ENCODE measurements around the gene PSMA5.
"Not testable (repeated sequence)": the region's sequence is repeated elsewhere in the genome, so short reads cannot be mapped to it uniquely, and the experiment has no call there.

PSMA5 gene

GRCh38 chr1:109379907-109380306 lies 46.3 kb downstream of the PSMA5 start:
- Histone ChIP-seq H3K4me3 (ENCODE audit: control insufficient read depth in 1 of 7, extremely low read depth in 1 of 7, insufficient read depth in 4 of 7, low read depth in 2 of 7, low read length in 6 of 7) (no peak overlapping the region), H3K27me3 (replicated peaks in 2 of 5; ENCODE audit: control insufficient read depth in 4 of 5, insufficient read depth in 5 of 5, low read length in 4 of 5) (no peaks in the 10 kb centered on the region), H3K36me3 (ENCODE audit: control insufficient read depth in 4 of 4, insufficient read depth in 4 of 4, low read length in 3 of 4) (no peaks in the 10 kb centered on the region), H3K27ac (ENCODE audit: insufficient read depth in 1 of 2, low read depth in 1 of 2, low read length in 2 of 2, poor library complexity in 1 of 2, severe bottlenecking in 2 of 2) (no peak overlapping the region), H3K9me3 (ENCODE audit: control extremely low read depth in 1 of 5, control insufficient read depth in 4 of 5, insufficient read depth in 2 of 5, low read depth in 1 of 5, low read length in 4 of 5) (peaks cover 0 to 4% (median 0%) of the 10 kb centered on the region in 5 experiments), H3K4me1 (ENCODE audit: control extremely low read depth in 1 of 4, control insufficient read depth in 4 of 4, insufficient read depth in 4 of 4, low read length in 3 of 4) (no peaks in the 10 kb centered on the region)
- DNase-seq = no peak
- CTCF ChIA-PET = interaction anchor here (0.9 to 1.6 kb wide), 2 partner anchors 48 to 115 kb away, joined by 3 to 5 read pairs; no protein-coding TSS in a partner anchor
- POLR2A ChIA-PET = no interaction called here
- WGBS (ENCODE audit: insufficient coverage) = 86% methylated on average over 2 of the region's 3 CpGs

- Histone ChIP-seq H3K4me1 (ENCODE audit: control extremely low read depth in 1 of 4, control insufficient read depth in 4 of 4, insufficient read depth in 4 of 4, low read length in 3 of 4) (no peaks in the 10 kb centered on the region), H3K27ac (ENCODE audit: insufficient read depth in 1 of 2, low read depth in 1 of 2, low read length in 2 of 2, poor library complexity in 1 of 2, severe bottlenecking in 2 of 2) (no peak overlapping the region), H3K36me3 (ENCODE audit: control insufficient read depth in 4 of 4, insufficient read depth in 4 of 4, low read length in 3 of 4) (no peaks in the 10 kb centered on the region), H3K27me3 (replicated peaks in 2 of 5; ENCODE audit: control insufficient read depth in 4 of 5, insufficient read depth in 5 of 5, low read length in 4 of 5) (no peaks in the 10 kb centered on the region), H3K9me3 (ENCODE audit: control extremely low read depth in 1 of 5, control insufficient read depth in 4 of 5, insufficient read depth in 2 of 5, low read depth in 1 of 5, low read length in 4 of 5) (peaks cover 0 to under 1% (median 0%) of the 10 kb centered on the region in 5 experiments), H3K4me3 (ENCODE audit: control insufficient read depth in 1 of 7, extremely low read depth in 1 of 7, insufficient read depth in 4 of 7, low read depth in 2 of 7, low read length in 6 of 7) (no peak overlapping the region)
- no peak for DNase-seq
- CTCF ChIA-PET = interaction anchor here (0.7 to 1.6 kb wide), 3 partner anchors 47 to 115 kb away, joined by 3 to 5 read pairs (median 3); no protein-coding TSS in a partner anchor
- 100% methylated on average over 2 of the region's 3 CpGs for WGBS (ENCODE audit: insufficient coverage)
- POLR2A ChIA-PET = no interaction called here
Observed at GRCh38 chr1:109379422-109379821, 46.8 kb downstream of the PSMA5 start.

GRCh38 chr1:109377698-109378097 lies 48.5 kb downstream of the PSMA5 start:
- ChIA-PET CTCF (no interaction called here), POLR2A (no interaction called here)
- H3K9me3 ChIP-seq (ENCODE audit: control extremely low read depth in 1 of 5, control insufficient read depth in 4 of 5, insufficient read depth in 2 of 5, low read depth in 1 of 5, low read length in 4 of 5) = no peaks in the 10 kb centered on the region
- H3K36me3 ChIP-seq (ENCODE audit: control insufficient read depth in 4 of 4, insufficient read depth in 4 of 4, low read length in 3 of 4) = no peaks in the 10 kb centered on the region
- H3K27me3 ChIP-seq (replicated peaks in 2 of 5; ENCODE audit: control insufficient read depth in 4 of 5, insufficient read depth in 5 of 5, low read length in 4 of 5) = no peaks in the 10 kb centered on the region
- DNase-seq = no peak
- H3K4me3 ChIP-seq (ENCODE audit: control insufficient read depth in 1 of 7, extremely low read depth in 1 of 7, insufficient read depth in 4 of 7, low read depth in 2 of 7, low read length in 6 of 7) = no peak overlapping the region
- H3K27ac ChIP-seq (ENCODE audit: insufficient read depth in 1 of 2, low read depth in 1 of 2, low read length in 2 of 2, poor library complexity in 1 of 2, severe bottlenecking in 2 of 2) = no peak overlapping the region
- H3K4me1 ChIP-seq (ENCODE audit: control extremely low read depth in 1 of 4, control insufficient read depth in 4 of 4, insufficient read depth in 4 of 4, low read length in 3 of 4) = peaks cover 0 to 10% (median 0%) of the 10 kb centered on the region in 4 experiments
- 100% methylated on average over 3 of the region's 4 CpGs for WGBS (ENCODE audit: insufficient coverage)

- H3K27ac ChIP-seq (ENCODE audit: insufficient read depth in 1 of 2, low read depth in 1 of 2, low read length in 2 of 2, poor library complexity in 1 of 2, severe bottlenecking in 2 of 2); H3K27me3 ChIP-seq (replicated peaks in 2 of 5; ENCODE audit: control insufficient read depth in 4 of 5, insufficient read depth in 5 of 5, low read length in 4 of 5); POLR2A ChIA-PET; DNase-seq; H3K9me3 ChIP-seq (ENCODE audit: control extremely low read depth in 1 of 5, control insufficient read depth in 4 of 5, insufficient read depth in 2 of 5, low read depth in 1 of 5, low read length in 4 of 5); H3K36me3 ChIP-seq (ENCODE audit: control insufficient read depth in 4 of 4, insufficient read depth in 4 of 4, low read length in 3 of 4): not testable (repeated sequence)
- peak overlapping the region in 1 of 7 experiments; percentile 17 for H3K4me3 ChIP-seq (ENCODE audit: control insufficient read depth in 1 of 7, extremely low read depth in 1 of 7, insufficient read depth in 4 of 7, low read depth in 2 of 7, low read length in 6 of 7)
- CTCF ChIA-PET = interaction anchor here (1.4 to 1.8 kb wide), 4 partner anchors 12 to 96 kb away, joined by 3 to 5 read pairs (median 4); no protein-coding TSS in a partner anchor
- H3K4me1 ChIP-seq (ENCODE audit: control extremely low read depth in 1 of 4, control insufficient read depth in 4 of 4, insufficient read depth in 4 of 4, low read length in 3 of 4) = peaks cover 12 to 48% (median 16%) of the 10 kb centered on the region in 4 experiments
- 90% methylated on average over 2 of the region's 2 CpGs for WGBS (ENCODE audit: insufficient coverage)
Observed at GRCh38 chr1:109373696-109374095, 52.6 kb downstream of the PSMA5 start.

- Histone ChIP-seq H3K36me3 (ENCODE audit: control insufficient read depth in 4 of 4, insufficient read depth in 4 of 4, low read length in 3 of 4) (no peaks in the 10 kb centered on the region), H3K27me3 (replicated peaks in 2 of 5; ENCODE audit: control insufficient read depth in 4 of 5, insufficient read depth in 5 of 5, low read length in 4 of 5) (no peaks in the 10 kb centered on the region), H3K27ac (ENCODE audit: insufficient read depth in 1 of 2, low read depth in 1 of 2, low read length in 2 of 2, poor library complexity in 1 of 2, severe bottlenecking in 2 of 2) (no peak overlapping the region), H3K9me3 (ENCODE audit: control extremely low read depth in 1 of 5, control insufficient read depth in 4 of 5, insufficient read depth in 2 of 5, low read depth in 1 of 5, low read length in 4 of 5) (no peaks in the 10 kb centered on the region), H3K4me1 (ENCODE audit: control extremely low read depth in 1 of 4, control insufficient read depth in 4 of 4, insufficient read depth in 4 of 4, low read length in 3 of 4) (peaks cover 12 to 48% (median 16%) of the 10 kb centered on the region in 4 experiments), H3K4me3 (ENCODE audit: control insufficient read depth in 1 of 7, extremely low read depth in 1 of 7, insufficient read depth in 4 of 7, low read depth in 2 of 7, low read length in 6 of 7) (peak overlapping the region in 1 of 7 experiments; percentile 17)
- CTCF ChIA-PET = interaction anchor here (1.4 to 1.8 kb wide), 3 partner anchors 12 to 95 kb away, joined by 3 to 5 read pairs (median 4); no protein-coding TSS in a partner anchor
- DNase-seq = no peak
- POLR2A ChIA-PET = interaction anchor here (0.6 kb wide), 1 partner anchor 96 kb away, joined by 3 read pairs; no protein-coding TSS in a partner anchor
- WGBS (ENCODE audit: insufficient coverage) = 72% methylated on average over 3 of the region's 5 CpGs
Observed at GRCh38 chr1:109373126-109373525, 53.1 kb downstream of the PSMA5 start.

- Histone ChIP-seq H3K9me3 (ENCODE audit: control extremely low read depth in 1 of 5, control insufficient read depth in 4 of 5, insufficient read depth in 2 of 5, low read depth in 1 of 5, low read length in 4 of 5) (no peaks in the 10 kb centered on the region), H3K27me3 (replicated peaks in 2 of 5; ENCODE audit: control insufficient read depth in 4 of 5, insufficient read depth in 5 of 5, low read length in 4 of 5) (no peaks in the 10 kb centered on the region), H3K4me3 (ENCODE audit: control insufficient read depth in 1 of 7, extremely low read depth in 1 of 7, insufficient read depth in 4 of 7, low read depth in 2 of 7, low read length in 6 of 7) (no peak overlapping the region), H3K36me3 (ENCODE audit: control insufficient read depth in 4 of 4, insufficient read depth in 4 of 4, low read length in 3 of 4) (peaks cover 0 to 4% (median 0%) of the 10 kb centered on the region in 4 experiments), H3K4me1 (ENCODE audit: control extremely low read depth in 1 of 4, control insufficient read depth in 4 of 4, insufficient read depth in 4 of 4, low read length in 3 of 4) (peaks cover 12 to 48% (median 16%) of the 10 kb centered on the region in 4 experiments), H3K27ac (ENCODE audit: insufficient read depth in 1 of 2, low read depth in 1 of 2, low read length in 2 of 2, poor library complexity in 1 of 2, severe bottlenecking in 2 of 2) (no peak overlapping the region)
- 95% methylated on average over 3 of the region's 6 CpGs for WGBS (ENCODE audit: insufficient coverage)
- no peak for DNase-seq
- ChIA-PET CTCF (no interaction called here), POLR2A (no interaction called here)
Observed at GRCh38 chr1:109372281-109372680, 54.0 kb downstream of the PSMA5 start.

- Histone ChIP-seq H3K9me3 (ENCODE audit: control extremely low read depth in 1 of 5, control insufficient read depth in 4 of 5, insufficient read depth in 2 of 5, low read depth in 1 of 5, low read length in 4 of 5) (no peaks in the 10 kb centered on the region), H3K36me3 (ENCODE audit: control insufficient read depth in 4 of 4, insufficient read depth in 4 of 4, low read length in 3 of 4) (peaks cover 0 to 10% (median under 1%) of the 10 kb centered on the region in 4 experiments), H3K4me1 (ENCODE audit: control extremely low read depth in 1 of 4, control insufficient read depth in 4 of 4, insufficient read depth in 4 of 4, low read length in 3 of 4) (peaks cover 12 to 48% (median 16%) of the 10 kb centered on the region in 4 experiments), H3K4me3 (ENCODE audit: control insufficient read depth in 1 of 7, extremely low read depth in 1 of 7, insufficient read depth in 4 of 7, low read depth in 2 of 7, low read length in 6 of 7) (peak overlapping the region in 4 of 7 experiments; percentile 38 to 45 (median 42)), H3K27ac (ENCODE audit: insufficient read depth in 1 of 2, low read depth in 1 of 2, low read length in 2 of 2, poor library complexity in 1 of 2, severe bottlenecking in 2 of 2) (no peak overlapping the region), H3K27me3 (replicated peaks in 2 of 5; ENCODE audit: control insufficient read depth in 4 of 5, insufficient read depth in 5 of 5, low read length in 4 of 5) (no peaks in the 10 kb centered on the region)
- DNase-seq = peak in 2 of 3 donors; percentile 17 to 31
- WGBS (ENCODE audit: insufficient coverage) = 81% methylated on average over 4 of the region's 4 CpGs
- ChIA-PET POLR2A (no interaction called here), CTCF (interaction anchor here (0.9 to 1.4 kb wide), 4 partner anchors 9 to 161 kb away, joined by 3 read pairs; no protein-coding TSS in a partner anchor)
Observed at GRCh38 chr1:109371341-109371739, 54.9 kb downstream of the PSMA5 start.

Data from common myeloid progenitor, CD34-positive (primary cell).